ENCODE results near the gene EIF4B. TPM values are rescaled to one million over a fixed set of nuclear protein-coding genes. Genes with fewer than 3 reads are reported as not detected.

Gene EIF4B
- total and polyA plus RNA-seq, 2 of the 8 experiments (the other 6 are each of a cell fraction or from before 2014, with no cell fraction given) = 269 to 816 TPM

DNA sequence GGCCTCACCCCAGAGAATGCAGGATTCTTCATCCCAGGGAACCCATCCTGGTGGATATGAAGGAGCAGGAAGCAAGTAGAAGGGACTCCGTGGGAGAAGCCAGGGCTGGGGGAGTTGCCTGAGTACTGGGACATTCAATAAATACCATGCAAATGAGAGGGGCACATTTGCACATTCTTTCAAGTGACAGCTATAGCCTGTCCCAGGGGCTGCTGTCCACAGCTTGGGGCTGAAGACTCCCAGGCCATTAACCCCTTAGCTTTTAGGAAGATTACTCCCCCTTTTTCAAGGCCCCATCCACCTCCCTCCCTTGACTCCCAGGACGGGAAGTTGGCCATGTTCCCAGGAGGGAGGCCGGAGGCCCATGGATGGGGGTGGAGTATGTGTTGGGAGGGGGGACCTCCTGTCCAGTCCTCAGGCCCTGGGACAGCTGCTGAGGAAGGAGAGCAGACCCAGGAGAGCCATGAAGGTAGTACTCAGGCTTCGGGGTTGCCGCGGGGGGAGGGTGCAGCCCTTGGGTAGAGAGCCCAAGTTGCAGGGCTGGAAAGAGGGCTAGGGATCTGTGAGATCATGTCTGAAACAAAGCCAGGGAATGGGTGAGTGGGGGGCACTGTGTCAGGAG lies 42.6 kb downstream of the EIF4B start:
- H3K36me3 ChIP-seq (ENCODE audit: control insufficient read depth in 2 of 4, insufficient read depth in 4 of 4, low read length in 3 of 4) = peaks cover 0 to 5% (median 0%) of the 10 kb centered on the region in 4 experiments; a peak in 1 of 8 replicates
- peak overlapping the region; percentile 99; the same call in 1 of the 2 replicates for H2BK12ac ChIP-seq (ENCODE audit: low read depth, low read length)
- POLR2A ChIA-PET (ENCODE audit: partially characterized antibody) = interaction anchor here (0.8 to 35.6 kb wide), 9 partner anchors 10 to 164 kb away, joined by 3 to 711 read pairs (median 4); partner anchors contain the start of gene EIF4B
- no peak overlapping the region for H4K8ac ChIP-seq (ENCODE audit: extremely low read depth, insufficient read depth, low read length)
- no peaks in the 10 kb centered on the region for H3K79me2 ChIP-seq (ENCODE audit: control insufficient read depth in 1 of 2, insufficient read depth in 2 of 2, low read length in 2 of 2)
- H3K4me2 ChIP-seq (ENCODE audit: insufficient read depth in 1 of 2, low read depth in 2 of 2, low read length in 2 of 2) = peak overlapping the region; percentile 78 to 98
- FAIRE-seq (no peak), DNase-seq (ENCODE audit: low read depth in 1 of 2, low spot score in 2 of 2) (no peak)
- H2BK120ac ChIP-seq (replicated peaks; ENCODE audit: low read depth, low read length) = no peak overlapping the region
- no peaks in the 10 kb centered on the region for H3K9me3 ChIP-seq (ENCODE audit: insufficient read depth in 2 of 2, low read depth in 1 of 2, low read length in 1 of 2)
- H3K14ac ChIP-seq (ENCODE audit: insufficient read length) = no peak overlapping the region
- no peak overlapping the region; the same call in 1 of the 2 replicates for H3K18ac ChIP-seq (ENCODE audit: extremely low read depth, low read length)
- H3K56ac ChIP-seq (replicated peaks; ENCODE audit: insufficient read length, low read depth, low read length) = no peak overlapping the region
- no peak overlapping the region for H3K4ac ChIP-seq (replicated peaks; ENCODE audit: insufficient read length, low read depth, low read length)
- H2BK5ac ChIP-seq (ENCODE audit: low read depth, low read length) = peak overlapping the region; percentile 87; the same call in 1 of the 2 replicates
- peaks cover 29 to 74% (median 55%) of the 10 kb centered on the region in 4 experiments for H3K4me1 ChIP-seq (replicated peaks in 1 of 4; ENCODE audit: control insufficient read depth in 3 of 4, insufficient read depth in 4 of 4, low read length in 3 of 4)
- H3K23me2 ChIP-seq (ENCODE audit: low read depth, low read length) = peaks cover 28% of the 10 kb centered on the region
- peaks cover 10% of the 10 kb centered on the region; the same call in 1 of the 2 replicates for H3K79me1 ChIP-seq (ENCODE audit: low read depth, low read length)
- H2BK20ac ChIP-seq (ENCODE audit: low read length) = no peak overlapping the region
- no peak overlapping the region for H2AFZ ChIP-seq (ENCODE audit: low read length)
- CTCF ChIA-PET (ENCODE audit: partially characterized antibody) = interaction anchor here (0.5 to 15.7 kb wide), 18 partner anchors 11 to 903 kb away, joined by 3 to 258 read pairs (median 4); partner anchors contain the start of gene SOAT2
- H4K91ac ChIP-seq (replicated peaks; ENCODE audit: insufficient read length, low read length) = peak overlapping the region; percentile 19
- no peak overlapping the region for H3K27ac ChIP-seq (ENCODE audit: low read depth, low read length)
- no peak overlapping the region for H4K5ac ChIP-seq (ENCODE audit: insufficient read length, low read depth, low read length)
- H2AK5ac ChIP-seq (ENCODE audit: low read depth, low read length) = no peak overlapping the region
- H3K23ac ChIP-seq (ENCODE audit: insufficient read length) = no peak overlapping the region
- H4K20me1 ChIP-seq (replicated peaks in 1 of 2; ENCODE audit: control insufficient read depth in 1 of 2, insufficient read depth in 2 of 2, low read length in 2 of 2) = peaks cover 12 to 24% of the 10 kb centered on the region in 2 experiments
- WGBS, 2 experiments (ENCODE audit: extremely low coverage in 1 of 2, insufficient coverage in 1 of 2, insufficient read length in 1 of 2, insufficient replicate concordance in 2 of 2, low coverage in 1 of 2, low lambda C conversion rate in 2 of 2, missing lambda C conversion rate in 1 of 2) = 18% methylated on average over 6 of the region's 6 CpGs; no CpG with 5 or more reads in 1 of the 2 experiments
- peaks cover 0 to 20% (median 16%) of the 10 kb centered on the region in 4 experiments; a peak in 6 of 7 replicates for H3K27me3 ChIP-seq (replicated peaks in 1 of 4; ENCODE audit: control insufficient read depth in 3 of 4, extremely low read depth in 1 of 4, insufficient read depth in 3 of 4, low read length in 3 of 4)
- H3K9ac ChIP-seq (replicated peaks in 1 of 4; ENCODE audit: extremely low read depth in 1 of 4, low read depth in 3 of 4, low read length in 3 of 4) = no peak overlapping the region
- H3K4me3 ChIP-seq (ENCODE audit: extremely low read depth in 1 of 4, insufficient read depth in 2 of 4, low read depth in 3 of 4, low read length in 4 of 4) = peak overlapping the region in 3 of 4 experiments; percentile 2 to 58 (median 19); a peak in 4 of 8 replicates
- no peak overlapping the region; the same call in 1 of the 2 replicates for H2BK15ac ChIP-seq (ENCODE audit: low read length)
- TF ChIP-seq TEAD4 (IDR thresholded peaks at IDR 0.05; ENCODE audit: low read depth, low read length) = peak; percentile 86
- TF ChIP-seq RFX5 (IDR thresholded peaks at IDR 0.05; ENCODE audit: borderline replicate concordance, low read depth, low read length) = no peak
- no peak for TF ChIP-seq USF2 (IDR thresholded peaks at IDR 0.05; ENCODE audit: low read length)
